NCI-H82 treated with DMSO at 0.1 percent for 48 hours (cell line): ENCODE results near the gene GATA1.

Source experiments
- DNase-seq: peaks from one replicate; lab custom pipeline; 2025; ENCODE audit not compliant: unreplicated experiment; lab: John Stamatoyannopoulos, UW

The GATA1 gene

GRCh38 chrX:48786341-48786800 is at the start of gene GATA1:
Gene GATA1, plus strand, starts transcription at chrX:48786590. Its CDS starts 4,520 bp downstream, at chrX:48791110.
- DNase-seq = no peak

- DNase-seq = no peak
These were observed 49.5 kb upstream of the GATA1 start for GRCh38 chrX:48736878-48737212.

GRCh38 chrX:48737213-48737938 is 49.0 kb upstream of the GATA1 start:
- peak; percentile 90 for DNase-seq

- DNase-seq = peak; percentile 4
These were observed 48.5 kb upstream of the GATA1 start for GRCh38 chrX:48737940-48738339.

GRCh38 chrX:48741834-48742233 is 44.6 kb upstream of the GATA1 start:
- DNase-seq = no peak

- no peak for DNase-seq
These were observed 41.2 kb upstream of the GATA1 start for GRCh38 chrX:48745222-48745621.

- DNase-seq = peak; percentile 14
These were observed 38.9 kb upstream of the GATA1 start for GRCh38 chrX:48747415-48748016.

GRCh38 chrX:48749182-48749581 is 37.2 kb upstream of the GATA1 start:
- DNase-seq = no peak

GRCh38 chrX:48751343-48751742 is 35.0 kb upstream of the GATA1 start:
- no peak for DNase-seq

- DNase-seq = no peak
These were observed 33.9 kb upstream of the GATA1 start for GRCh38 chrX:48752498-48752897.

GRCh38 chrX:48753708-48754228 is 32.6 kb upstream of the GATA1 start:
- DNase-seq = no peak

- no peak for DNase-seq
These were observed 32.2 kb upstream of the GATA1 start for GRCh38 chrX:48754238-48754637.

GRCh38 chrX:48761674-48762471 is 24.5 kb upstream of the GATA1 start, which contains the start of gene GLOD5:
Gene GLOD5, plus strand, starts transcription at chrX:48761747. Its CDS starts 44 bp downstream, at chrX:48761791.
- DNase-seq = no peak

- no peak for DNase-seq
These were observed 17.2 kb upstream of the GATA1 start for GRCh38 chrX:48769230-48769629.

GRCh38 chrX:48770296-48770695 is 16.1 kb upstream of the GATA1 start:
- DNase-seq = no peak

- DNase-seq = no peak
These were observed 13.8 kb upstream of the GATA1 start for GRCh38 chrX:48772602-48773001.

GRCh38 chrX:48776818-48777439 is 9.5 kb upstream of the GATA1 start:
- DNase-seq = no peak

GRCh38 chrX:48779399-48779798 is 7.0 kb upstream of the GATA1 start:
- DNase-seq = no peak

GRCh38 chrX:48781705-48782104 is 4.7 kb upstream of the GATA1 start:
- no peak for DNase-seq

GRCh38 chrX:48782216-48782615 is 4.2 kb upstream of the GATA1 start:
- no peak for DNase-seq

- no peak for DNase-seq
These were observed 3.6 kb upstream of the GATA1 start for GRCh38 chrX:48782795-48783194.
